Measurements from ENCODE around the gene SLC38A10.
A peak's percentile ranks its signal among the peaks of the same experiment; 100 is the strongest.
"Not testable (repeated sequence)": the region's sequence is repeated elsewhere in the genome, so short reads cannot be mapped to it uniquely, and the experiment has no call there.

The SLC38A10 gene

DNA sequence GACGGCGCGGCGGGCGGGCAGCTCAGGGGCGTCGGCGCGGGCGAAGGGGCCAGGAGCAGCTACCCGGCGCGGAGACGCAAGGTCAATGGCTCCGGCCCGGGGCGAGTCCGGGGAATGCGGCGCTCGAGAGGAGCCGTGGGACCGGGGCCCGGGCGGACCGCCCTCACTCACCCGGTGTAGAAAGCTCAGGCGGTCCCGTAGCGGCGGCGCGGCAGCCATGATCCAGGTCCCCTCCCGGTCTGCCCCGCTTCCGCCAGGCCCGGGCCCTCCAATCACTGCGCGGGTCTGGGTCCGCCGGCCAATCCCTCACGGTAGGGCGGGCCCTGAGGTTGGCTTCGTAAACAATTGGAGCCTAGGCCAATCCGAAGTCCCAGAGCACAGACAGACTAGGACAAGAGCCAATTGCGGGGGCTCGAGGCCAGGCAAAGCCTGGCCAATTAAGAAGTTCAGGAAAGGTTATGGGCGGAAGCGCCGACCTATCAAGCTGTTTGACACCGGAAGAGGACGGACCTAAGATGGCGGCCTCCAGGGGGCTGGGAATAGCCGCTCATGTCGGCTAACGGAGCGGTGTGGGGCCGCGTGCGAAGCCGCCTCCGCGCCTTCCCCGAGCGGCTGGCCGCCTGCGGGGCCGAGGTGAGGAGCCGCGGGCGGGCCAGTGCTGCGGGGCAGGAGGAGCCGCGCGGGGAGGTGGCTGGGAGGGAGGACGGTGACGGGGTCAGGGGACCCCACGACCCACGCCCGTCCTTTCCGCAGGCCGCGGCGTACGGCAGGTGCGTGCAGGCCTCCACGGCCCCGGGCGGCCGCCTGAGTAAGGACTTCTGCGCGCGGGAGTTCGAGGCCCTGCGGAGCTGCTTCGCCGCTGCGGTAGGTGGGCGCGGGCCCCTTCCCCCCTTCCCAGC, 56.0 kb downstream of the SLC38A10 start, which contains the start of the genes NDUFAF8 and TEPSIN:
Gene NDUFAF8 (plus strand): TSS at position 504 of the 899 bp plus-strand sequence. CDS start 46 bp downstream, at position 550.
Gene TEPSIN (minus strand): TSS at position 241 of the 899 bp plus-strand sequence. CDS start 22 bp downstream, at position 219.
- peak; percentile 99 for FAIRE-seq

DNA sequence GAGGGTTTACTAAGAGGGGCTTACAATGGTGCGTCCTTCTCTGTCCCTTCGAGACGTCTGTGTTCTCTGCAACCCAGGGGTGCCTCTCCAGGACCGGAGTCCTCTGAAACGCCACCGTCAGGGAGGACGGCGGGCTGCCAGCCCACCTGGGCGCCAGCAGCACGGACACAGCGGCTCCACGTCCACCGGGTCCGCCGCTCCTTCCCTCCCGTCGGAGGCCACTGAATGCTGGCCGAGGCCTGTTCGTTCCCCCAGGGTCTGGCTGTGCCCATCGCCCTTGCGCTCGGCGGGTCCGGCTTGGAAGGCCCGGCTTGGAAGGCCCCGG, 56.7 kb downstream of the SLC38A10 start:
- FAIRE-seq, result no peak

DNA sequence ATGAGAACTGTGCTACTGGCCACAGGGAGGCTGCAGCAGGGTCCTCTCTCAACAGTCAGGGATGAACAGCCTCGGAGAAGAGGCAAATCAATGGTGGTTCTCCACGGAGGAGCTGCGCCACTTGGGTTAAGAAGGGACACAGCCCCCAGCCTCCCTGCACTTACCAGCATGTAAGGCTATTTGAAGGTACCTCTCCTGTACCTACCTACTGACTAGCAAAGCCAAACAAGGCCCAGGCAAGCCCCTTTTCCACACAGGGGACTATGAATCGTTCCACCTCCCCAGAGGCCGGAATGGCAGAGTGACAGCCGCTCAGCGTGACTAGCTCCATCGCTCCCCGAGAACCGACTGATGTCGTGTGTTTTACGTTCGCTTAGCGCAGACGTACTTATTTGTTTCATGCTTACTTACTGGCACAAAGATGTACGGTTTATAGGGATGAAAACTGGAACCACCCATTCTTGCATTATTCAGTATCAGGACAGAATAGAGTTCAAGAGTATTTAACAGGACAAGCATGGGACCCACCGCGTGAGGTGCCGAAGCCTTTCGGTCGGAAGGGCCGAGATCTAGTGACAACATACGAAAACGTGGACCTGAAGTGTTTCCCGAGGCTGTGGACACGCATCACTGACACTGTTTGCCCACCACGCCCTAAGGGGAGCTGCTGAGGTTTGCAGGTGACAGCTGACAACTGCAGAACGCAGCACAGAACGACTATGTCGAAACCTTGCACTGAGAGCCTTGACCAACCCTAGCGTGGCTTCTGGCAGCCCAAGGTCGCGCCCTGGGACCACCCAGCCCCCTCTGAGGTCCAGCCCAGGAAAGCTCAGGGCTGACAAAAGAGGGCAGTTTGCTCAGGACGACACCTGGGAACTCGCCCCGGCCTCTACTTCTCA, 57.3 kb downstream of the SLC38A10 start:
- FAIRE-seq, result no peak

DNA sequence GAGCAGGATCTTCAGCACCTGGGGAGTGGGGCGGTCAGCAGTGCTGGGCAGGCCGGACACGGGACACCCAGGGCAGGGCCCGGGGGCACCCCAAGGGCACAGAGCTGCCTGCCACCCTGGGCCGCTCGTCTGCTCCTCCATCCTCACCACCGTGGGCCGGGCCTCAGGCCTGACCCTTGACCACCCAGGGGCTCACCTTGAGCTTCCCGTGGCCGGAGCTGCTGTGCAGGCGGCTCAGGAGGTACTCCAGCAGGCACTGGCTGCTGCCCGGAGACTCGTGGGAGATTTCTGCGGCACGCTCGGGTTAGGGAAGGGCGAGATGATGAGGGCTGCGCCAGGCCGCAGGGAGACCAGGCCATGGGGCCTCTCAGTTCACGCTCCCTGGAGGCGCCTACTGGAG, 58.3 kb downstream of the SLC38A10 start:
- FAIRE-seq, result no peak

DNA sequence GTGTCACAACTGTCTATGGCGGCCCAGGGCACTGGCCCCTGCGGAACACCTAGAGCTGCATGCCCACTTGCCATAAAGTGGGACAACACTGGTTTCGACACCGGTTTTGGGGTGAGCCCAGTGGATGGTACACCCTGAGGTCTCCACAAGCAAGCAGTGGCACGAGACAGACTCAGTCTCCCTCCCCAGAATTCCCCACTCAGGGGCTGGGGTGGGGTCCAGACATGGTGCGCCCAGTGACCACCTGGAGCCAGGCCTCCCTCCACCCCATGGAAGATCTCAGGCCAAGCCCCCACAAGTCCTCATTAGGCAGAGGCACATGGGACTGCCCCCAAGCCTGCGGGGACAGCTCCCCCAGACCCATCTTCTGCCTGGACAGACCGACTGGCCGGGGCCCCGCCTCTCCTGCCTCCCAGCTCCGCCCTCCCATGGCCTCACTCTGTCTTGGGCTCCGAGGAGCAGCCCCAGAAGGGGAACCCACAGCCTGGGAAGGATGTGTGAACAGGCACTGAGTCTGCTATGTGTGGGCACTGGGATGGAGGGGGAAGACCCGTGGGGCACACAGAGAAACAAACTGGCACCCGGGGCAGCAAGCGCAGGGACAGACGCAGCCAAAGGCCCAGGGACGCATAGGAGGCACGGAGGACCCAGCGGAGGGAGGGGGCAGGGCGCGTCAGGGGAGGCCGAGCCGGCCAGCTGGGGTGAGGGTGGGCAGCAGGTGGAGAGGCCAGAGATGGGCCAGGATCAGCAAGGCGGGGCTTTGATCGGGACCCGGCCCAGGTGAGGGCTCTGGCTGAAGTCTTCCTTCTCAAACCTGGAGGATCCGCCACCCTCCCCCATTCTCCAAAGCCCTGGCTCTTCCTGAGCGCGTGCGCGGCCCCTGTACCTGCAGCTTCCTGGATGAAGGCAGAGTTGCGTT, 59.0 kb downstream of the SLC38A10 start:
- no peak for FAIRE-seq

DNA sequence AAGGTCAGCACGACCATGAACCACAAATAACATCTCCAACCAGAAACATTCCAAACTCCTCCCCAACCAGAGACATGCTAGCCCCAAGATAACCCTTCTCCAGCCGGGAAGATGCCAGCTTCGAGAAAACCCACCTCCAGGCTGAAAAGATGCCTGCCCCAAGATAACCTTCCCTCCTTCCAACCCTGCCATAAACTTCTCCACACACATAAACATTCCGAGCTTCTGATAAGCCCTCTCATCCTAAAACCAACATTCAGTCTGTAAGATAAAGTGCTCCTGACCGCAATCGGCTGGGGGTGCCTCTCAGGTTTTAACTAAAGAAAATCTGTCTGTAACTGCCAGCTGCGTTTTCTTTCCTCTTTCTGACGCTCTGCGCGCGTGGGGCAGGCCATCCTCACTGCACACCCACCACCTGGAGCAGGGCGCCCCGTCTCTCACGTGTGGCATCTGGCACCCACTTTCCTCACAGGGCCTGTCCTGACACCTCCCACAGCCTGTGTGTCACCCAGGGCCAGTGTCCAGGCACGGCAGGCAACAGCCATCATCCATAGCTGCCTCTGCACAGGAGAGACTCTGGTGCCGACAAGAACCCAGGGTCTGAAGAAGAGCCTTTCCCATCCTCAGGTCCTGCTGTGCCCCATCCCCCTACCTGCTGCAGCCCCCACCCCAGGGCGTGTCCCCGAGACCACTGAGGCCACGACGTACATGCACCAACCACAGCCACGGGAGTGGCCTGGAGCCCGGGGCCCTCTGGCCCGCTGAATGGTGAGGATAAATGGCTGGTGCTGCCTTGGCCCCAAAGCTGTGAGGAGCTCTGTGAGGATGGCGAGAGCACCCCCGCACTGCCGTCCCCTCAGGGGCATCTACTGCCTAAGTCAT, 59.9 kb downstream of the SLC38A10 start:
- FAIRE-seq, result no peak

DNA sequence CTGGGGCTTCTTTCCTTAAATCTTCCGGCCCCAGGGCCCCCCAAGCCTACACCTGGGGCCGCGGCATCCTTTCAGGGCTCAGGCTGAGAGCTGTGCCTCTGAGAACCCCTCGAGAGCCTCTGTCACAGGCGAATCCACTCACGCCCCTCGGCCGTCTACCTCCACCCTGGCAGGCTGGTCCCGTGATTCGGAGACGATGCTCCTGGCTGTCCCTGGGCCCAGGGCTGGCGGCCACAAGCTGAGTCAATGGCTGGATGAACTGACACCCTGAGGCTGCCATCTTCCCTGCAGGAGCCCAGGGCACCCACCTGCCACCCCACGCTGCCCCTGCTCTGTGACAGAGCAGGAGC, 60.6 kb downstream of the SLC38A10 start:
- no peak for FAIRE-seq

DNA sequence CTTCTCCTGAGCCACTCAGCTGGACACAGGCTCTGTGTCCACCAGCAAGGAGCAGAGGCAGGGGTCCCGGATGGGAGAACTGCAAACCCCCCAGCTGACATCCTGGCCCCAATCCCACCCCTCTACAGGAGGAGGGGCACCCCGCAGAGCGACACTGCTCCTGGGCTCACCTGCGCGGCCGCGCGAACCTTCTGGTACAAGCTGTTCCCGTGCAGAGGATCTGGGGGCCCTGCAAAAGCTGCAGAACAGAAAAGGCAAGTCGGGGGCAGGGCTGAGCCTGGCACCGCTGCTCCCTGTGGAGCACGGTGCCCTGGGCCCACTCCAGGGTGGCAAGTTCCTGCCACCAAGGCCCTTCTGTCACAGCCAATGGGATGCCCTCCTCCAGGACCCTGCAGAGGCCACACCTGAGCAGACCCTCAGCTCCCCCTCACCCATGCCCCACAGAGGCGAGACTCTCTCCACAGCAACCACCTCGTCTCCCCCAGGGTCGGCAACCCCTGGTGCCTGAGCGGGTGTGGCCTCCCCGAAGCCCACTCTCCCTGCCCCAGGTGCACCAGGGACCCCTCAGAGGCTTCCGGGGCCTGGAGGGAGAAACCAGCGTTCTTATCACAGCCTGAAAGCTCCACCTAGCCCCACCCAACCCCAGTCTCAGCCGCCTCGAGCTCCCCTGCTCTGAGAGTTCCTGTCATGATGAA, 61.1 kb downstream of the SLC38A10 start:
- no peak for FAIRE-seq

DNA sequence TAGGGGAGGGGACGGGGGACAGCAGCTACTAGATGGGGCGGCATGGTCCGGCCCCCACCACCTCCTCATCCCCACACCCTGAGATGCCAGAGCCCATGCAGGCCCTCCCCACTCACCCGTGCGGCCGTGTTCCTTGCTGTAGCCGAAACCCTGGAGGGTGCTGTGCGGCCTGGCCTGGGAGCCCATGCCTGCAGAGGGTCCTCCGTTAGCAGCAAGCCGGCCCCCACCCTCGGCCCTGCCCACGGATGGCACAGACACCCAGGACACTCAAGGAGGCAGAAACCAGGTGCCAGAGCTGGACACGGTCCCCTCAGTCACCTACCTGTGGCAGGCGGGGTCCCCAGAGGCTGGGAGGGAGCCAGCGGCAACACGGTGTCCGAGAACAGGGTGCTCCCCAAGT, 61.8 kb downstream of the SLC38A10 start:
- FAIRE-seq, result no peak

DNA sequence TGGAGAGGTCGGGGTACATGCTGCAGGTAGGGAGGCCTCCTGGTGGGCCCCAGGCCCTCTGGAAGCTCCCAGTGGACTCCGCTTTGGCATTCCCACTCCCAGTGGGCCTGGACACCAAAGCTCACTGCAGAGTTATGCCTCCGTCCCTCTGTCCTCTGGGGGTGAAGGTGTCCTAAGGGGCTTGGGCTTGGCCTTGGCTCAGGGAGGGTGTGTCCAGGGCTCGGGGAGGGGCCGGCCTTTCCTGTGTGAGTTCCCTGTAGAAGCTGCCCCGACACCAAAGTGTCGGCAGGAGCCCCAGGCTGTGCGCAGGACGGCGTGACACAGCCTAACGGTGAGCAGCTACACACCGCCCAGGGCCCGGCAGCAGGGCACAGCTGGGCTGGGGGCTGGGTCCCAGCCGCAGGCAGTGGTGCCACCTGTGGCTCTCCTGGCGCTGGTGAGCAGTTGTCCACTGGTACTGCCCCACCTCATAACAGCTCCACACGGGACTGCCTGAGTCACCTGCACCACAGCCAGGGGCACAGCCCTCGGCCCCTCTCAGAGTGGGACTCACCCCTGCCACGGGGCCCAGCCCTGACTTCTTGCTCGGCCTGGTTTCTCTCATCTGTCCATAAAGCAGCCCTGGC, 62.4 kb downstream of the SLC38A10 start:
- FAIRE-seq, result no peak

DNA sequence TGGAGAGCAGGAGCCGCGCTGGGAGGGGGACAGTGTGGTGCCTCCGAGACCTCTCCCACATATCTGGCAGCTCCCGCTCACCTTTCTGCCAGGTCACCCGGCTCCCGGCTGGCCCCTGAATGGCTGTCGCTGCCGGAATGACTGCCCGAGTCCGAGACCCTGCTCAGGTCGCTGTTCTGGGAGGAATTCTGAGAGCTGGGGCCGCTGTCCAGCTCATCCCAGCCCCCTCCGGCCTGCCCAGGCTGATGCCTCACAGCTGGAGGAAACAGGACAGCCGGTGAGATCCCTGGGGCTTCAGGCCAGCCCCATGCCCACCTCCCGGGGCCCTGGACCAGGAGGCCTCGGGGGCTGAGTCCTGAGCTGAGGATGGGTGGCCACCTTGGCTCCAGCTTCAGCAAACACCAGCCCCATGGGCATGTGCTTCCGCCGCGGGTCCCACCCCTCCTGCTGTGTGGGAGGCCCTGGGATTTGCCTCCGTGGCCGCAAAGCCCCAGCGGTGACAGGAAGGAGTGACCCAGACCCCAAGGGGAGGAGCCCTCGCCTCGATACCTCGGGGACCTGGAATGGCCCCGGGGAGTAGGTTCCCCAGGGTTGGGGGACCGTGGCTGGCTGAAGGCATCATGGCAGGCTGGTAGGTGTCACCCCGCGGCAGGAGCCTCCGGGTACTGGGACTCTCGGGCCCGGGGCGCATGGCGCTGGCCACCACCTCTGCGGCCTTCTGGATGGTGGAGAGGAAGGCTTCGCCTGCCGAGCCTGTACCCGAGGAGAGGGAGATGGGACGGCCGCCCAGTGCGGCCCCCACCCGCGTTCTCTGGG, 63.1 kb downstream of the SLC38A10 start:
- no peak for FAIRE-seq

DNA sequence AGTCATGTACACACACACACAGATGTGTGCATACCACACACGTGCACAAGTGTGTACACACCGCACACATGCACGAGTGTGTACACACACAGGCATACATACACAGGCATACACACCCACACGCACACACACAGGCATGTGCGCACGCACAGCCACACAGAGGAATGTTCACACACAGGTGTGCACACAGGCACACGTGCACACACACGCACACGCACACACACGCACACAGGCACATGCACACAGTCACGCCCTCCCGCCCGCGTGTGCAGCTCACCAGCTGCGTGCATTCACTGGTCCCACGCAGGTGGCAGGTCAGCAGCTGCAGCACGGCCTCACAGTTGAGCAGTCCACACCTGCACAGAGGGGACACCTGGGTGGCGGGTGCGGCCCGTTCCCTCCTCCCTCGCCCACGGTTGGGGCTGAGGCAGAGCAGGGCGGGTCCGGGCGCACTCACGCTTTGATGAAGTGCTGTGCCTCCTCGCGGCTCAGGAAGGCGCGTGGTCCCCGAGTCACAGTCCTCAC, 63.9 kb downstream of the SLC38A10 start:
- no peak for FAIRE-seq

DNA sequence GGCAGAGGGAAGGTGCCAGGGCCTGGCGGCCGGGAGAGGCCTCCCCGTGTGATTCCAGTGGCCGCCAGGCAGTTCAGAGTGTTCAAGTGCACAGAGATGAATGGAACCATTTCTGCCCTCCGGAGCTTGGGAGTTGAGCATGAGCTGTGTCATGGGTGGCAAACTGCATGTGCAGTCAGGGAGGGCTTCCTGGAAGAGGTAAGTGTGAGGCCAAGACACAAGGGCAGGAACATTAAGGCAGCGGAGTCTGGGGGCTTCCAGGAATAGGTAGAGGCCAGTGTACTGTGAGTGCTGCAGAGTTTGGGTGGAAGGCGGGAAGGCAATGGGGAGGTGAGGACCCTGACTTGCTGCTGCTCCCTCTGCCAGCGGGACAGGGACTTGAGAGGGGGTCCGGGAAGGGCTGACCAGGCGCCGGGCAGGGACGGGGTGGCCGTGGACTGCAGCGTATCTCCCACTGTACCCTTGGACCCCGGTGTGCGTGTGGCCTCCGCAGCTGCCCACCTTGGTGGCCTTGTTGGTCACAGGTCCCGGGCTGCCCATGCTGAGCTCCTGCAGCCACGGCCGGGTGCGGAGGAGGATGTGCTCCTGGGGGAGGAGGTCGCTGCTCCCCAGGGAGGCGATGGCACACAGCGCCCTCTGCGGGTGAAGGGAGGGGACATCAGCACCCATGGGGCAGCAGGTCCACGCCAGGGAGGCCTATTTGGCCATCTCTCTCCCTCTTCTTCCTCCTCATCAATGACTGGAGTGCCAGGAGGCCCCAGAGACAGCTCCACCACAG, 64.9 kb downstream of the SLC38A10 start:
- no peak for FAIRE-seq

DNA sequence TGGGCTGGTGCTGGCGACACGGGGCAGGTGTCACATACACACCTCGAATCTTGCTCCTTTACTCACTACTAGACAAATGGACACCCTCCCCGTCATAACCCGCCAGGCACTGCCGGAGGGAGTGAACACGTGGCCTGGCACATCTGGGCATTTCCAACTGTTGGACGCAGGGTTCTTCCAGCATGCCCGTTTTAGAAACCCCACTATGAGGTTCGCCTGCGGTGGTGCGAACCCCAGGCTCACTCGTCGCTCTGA, 65.5 kb downstream of the SLC38A10 start:
- no peak for FAIRE-seq

DNA sequence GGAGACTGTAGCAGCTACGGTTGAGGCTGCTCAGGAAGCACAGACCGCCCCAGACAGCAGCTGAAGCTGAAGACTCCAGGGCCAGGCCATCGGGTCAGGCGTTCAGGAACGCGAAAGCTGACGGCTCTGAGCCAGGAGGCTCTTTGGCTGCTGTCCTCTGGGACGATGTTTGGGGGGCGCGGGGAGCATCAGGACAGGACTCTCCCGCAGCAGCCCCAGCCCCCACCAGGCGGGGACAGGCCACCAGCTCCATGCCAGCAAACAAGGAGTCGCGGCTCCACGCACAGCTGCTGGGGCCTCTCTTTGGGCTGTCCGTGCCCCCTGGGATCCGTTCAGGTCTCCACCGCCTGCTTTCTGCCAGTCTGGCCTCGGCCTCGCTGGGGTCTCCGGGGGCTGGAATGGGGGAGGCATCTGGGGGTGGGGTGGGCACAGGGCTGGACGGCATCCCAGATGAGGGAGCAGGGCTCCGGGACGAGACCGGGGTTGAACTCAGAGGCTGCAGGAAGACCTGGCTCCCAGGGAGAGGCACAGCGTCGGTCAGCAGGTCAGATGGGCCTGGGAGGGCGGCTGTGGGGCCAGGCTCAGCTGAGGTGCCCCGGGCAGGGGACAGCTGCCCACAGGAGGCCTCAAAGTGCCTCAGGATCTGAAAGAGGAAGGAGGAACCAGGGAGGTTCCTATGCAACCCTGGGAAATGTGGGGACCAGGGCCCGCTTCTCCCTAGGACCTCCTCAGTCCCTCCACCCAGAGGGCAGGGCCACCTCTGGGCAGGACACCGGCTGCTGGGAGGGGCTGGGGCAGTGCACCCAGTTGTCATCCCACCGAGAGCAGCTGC, 66.1 kb downstream of the SLC38A10 start:
- FAIRE-seq, result no peak

DNA sequence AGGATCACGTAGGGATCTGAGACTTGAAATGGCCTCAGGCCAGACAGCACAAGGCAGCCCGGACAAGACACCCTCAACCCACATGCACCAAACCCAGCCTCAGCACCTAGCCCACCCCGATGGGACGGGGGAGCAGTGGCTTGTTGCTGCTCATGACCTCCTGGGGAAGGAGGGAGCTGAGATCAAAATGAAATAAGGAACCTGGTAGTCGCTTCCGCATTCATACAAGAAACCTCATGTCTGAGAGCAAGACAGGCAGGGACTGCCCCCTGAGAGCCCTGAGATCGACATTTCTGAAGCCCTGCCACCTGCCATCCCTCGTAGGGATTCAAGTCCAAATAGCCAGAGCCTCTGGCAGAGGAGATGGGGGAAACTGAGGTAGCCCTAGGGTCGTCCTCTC, 66.7 kb downstream of the SLC38A10 start:
- no peak for FAIRE-seq

DNA sequence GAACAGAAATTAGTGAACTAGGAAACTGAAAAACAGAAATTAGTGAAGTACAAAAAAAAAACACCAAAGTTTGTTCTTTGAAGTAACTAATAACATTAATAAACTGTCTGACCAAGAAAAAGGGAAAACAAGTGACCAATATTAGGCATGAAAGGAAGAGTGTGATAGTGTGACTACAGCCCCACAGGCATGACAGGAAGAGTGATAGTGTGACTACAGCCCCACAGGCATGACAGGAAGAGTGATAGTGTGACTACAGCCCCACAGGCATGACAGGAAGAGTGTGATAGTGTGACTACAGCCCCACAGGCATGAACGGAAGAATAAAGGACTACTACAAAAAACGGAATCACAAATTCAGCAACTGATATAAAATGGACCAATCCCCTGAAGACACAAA, 67.5 kb downstream of the SLC38A10 start:
- FAIRE-seq, result not testable (repeated sequence)

DNA sequence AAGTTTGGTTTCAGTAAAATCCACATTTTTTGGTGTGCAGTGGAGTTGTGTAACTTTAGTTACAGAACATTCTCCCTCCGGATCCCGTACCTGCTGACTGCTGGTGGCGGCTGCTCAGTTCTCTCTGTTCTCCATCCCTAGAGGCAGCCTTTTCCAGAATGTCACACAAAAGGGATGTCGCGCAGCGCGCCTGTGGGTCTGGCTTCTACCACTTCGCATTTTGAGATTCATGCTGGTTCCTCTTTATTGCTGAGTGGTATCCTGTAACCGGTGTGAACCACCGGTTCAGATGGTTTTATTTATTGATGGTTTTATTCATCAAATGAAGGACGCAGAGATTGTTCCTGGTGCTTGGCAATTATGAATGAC, 71.4 kb downstream of the SLC38A10 start:
- FAIRE-seq, result no peak
